Measurements from ENCODE around the gene TMEM59L. TPM values are rescaled to one million over a fixed set of nuclear protein-coding genes. Genes with fewer than 3 reads are reported as not detected.

TMEM59L gene
- total RNA-seq, 1 experiment from 2014 or later: 2.4 TPM

GRCh38 chr19:18617562-18617961 is 4.9 kb downstream of the TMEM59L start:
- no peaks in the 10 kb centered on the region for H3K4me1 ChIP-seq (ENCODE audit: control insufficient read depth, insufficient read depth, low read length)
- TF ChIP-seq TCF7L2 (IDR thresholded peaks at IDR 0.05; ENCODE audit: low read depth, low read length): no peak
- no peak for TF ChIP-seq POLR2AphosphoS5 (IDR thresholded peaks at IDR 0.05; ENCODE audit: low read depth, low read length)
- no peak for TF ChIP-seq CTCF (IDR thresholded peaks at IDR 0.05)
- no peak for TF ChIP-seq REST (IDR thresholded peaks at IDR 0.05; ENCODE audit: insufficient read depth in 1 of 2, low read depth in 2 of 2, low read length in 1 of 2)
- TF ChIP-seq SIN3A (IDR thresholded peaks at IDR 0.05; ENCODE audit: borderline replicate concordance, insufficient read depth, low read depth, low read length): no peak

GRCh38 chr19:18618236-18618635 is 5.6 kb downstream of the TMEM59L start:
- DNase-seq (ENCODE audit: low read depth, low spot score) (no peak), ATAC-seq (no peak)
- Histone ChIP-seq H3K36me3 (ENCODE audit: control insufficient read depth, insufficient read depth, low read length) (no peaks in the 10 kb centered on the region), H3K27me3 (ENCODE audit: control insufficient read depth, insufficient read depth, low read length) (no peaks in the 10 kb centered on the region), H3K27ac (ENCODE audit: low read length) (no peak overlapping the region), H3K4me3 (ENCODE audit: low read depth in 2 of 2, low read length in 2 of 2) (no peak overlapping the region), H3K4me1 (ENCODE audit: control insufficient read depth, insufficient read depth, low read length) (no peaks in the 10 kb centered on the region), H3K9me3 (ENCODE audit: control insufficient read depth, insufficient read depth, low read depth, low read length) (no peaks in the 10 kb centered on the region)
- TF ChIP-seq CTCF (IDR thresholded peaks at IDR 0.05): no peak
- TF ChIP-seq TCF7L2 (IDR thresholded peaks at IDR 0.05; ENCODE audit: low read depth, low read length): no peak
- TF ChIP-seq REST (IDR thresholded peaks at IDR 0.05; ENCODE audit: insufficient read depth in 1 of 2, low read depth in 2 of 2, low read length in 1 of 2): no peak
- no peak for TF ChIP-seq POLR2AphosphoS5 (IDR thresholded peaks at IDR 0.05; ENCODE audit: low read depth, low read length)
- no peak for TF ChIP-seq SIN3A (IDR thresholded peaks at IDR 0.05; ENCODE audit: borderline replicate concordance, insufficient read depth, low read depth, low read length)
- ChIA-PET CTCF (no interaction called here), POLR2A (interaction anchor here (0.6 kb wide), 1 partner anchor 64 kb away, joined by 3 read pairs; no protein-coding TSS in a partner anchor)
- intact Hi-C loops (cut with micrococcal nuclease; ENCODE audit: unreplicated experiment): no loop called here
- in situ Hi-C loops (cut with HindIII; ENCODE audit: low pct_unique_long_range_greater_than_20kb, low sequenced_read_pairs): no loop called here
- BruUV-seq (replicated peaks): no TSS peak

More at GRCh38 chr19:18617562-18617961, 4.9 kb downstream of the TMEM59L start:
- H3K4me3 ChIP-seq (ENCODE audit: low read depth in 2 of 2, low read length in 2 of 2): no peak overlapping the region
- ChIA-PET CTCF (no interaction called here), POLR2A (no interaction called here)
- H3K27me3 ChIP-seq (ENCODE audit: control insufficient read depth, insufficient read depth, low read length): no peaks in the 10 kb centered on the region
- intact Hi-C loops (cut with micrococcal nuclease; ENCODE audit: unreplicated experiment) (no loop called here), in situ Hi-C loops (cut with HindIII; ENCODE audit: low pct_unique_long_range_greater_than_20kb, low sequenced_read_pairs) (no loop called here)
- H3K36me3 ChIP-seq (ENCODE audit: control insufficient read depth, insufficient read depth, low read length): no peaks in the 10 kb centered on the region
- BruUV-seq (replicated peaks): no TSS peak
- no peak for ATAC-seq
- DNase-seq (ENCODE audit: low read depth, low spot score): no peak
- no peak overlapping the region for H3K27ac ChIP-seq (ENCODE audit: low read length)
- H3K9me3 ChIP-seq (ENCODE audit: control insufficient read depth, insufficient read depth, low read depth, low read length): no peaks in the 10 kb centered on the region

Data from Panc1 (cell line).